GM19238 (cell line): ENCODE measurements around the gene CAV1.

Experiments
- DNase-seq: peaks from one replicate; pipeline ENCODE4 v3.0.0; 2011; ENCODE audit warnings: low spot score; ENCODE audit not compliant: insufficient read length

CAV1 gene

GRCh38 chr7:116557066-116557585, 32.3 kb downstream of the CAV1 start:
- DNase-seq = no peak

- DNase-seq = no peak
Measured at GRCh38 chr7:116557901-116558300, 33.1 kb downstream of the CAV1 start.

DNA sequence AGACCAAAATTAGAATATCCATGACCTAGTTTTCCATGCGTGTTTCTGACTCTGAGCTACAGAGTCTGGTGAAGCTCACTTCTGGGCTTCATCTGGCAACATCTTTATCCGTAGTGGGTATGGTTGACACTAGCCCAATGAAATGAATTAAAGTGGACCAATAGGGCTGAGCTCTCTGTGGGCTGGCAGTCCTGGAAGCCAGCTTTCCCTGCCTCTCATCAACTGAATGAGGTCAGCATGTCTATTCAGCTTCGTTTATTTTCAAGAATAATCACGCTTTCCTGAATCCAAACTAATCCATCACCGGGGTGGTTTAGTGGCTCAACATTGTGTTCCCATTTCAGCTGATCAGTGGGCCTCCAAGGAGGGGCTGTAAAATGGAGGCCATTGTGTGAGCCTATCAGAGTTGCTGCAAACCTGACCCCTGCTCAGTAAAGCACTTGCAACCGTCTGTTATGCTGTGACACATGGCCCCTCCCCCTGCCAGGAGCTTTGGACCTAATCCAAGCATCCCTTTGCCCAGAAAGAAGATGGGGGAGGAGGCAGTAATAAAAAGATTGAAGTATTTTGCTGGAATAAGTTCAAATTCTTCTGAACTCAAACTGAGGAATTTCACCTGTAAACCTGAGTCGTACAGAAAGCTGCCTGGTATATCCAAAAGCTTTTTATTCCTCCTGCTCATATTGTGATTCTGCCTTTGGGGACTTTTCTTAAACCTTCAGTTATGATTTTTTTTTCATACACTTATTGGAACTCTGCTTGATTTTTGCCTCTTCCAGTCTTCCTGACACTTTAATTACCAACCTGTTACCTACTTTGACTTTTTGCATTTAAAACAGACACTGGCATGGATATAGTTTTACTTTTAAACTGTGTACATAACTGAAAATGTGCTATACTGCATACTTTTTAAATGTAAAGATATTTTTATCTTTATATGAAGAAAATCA, 35.5 kb downstream of the CAV1 start:
- no peak for DNase-seq

DNA sequence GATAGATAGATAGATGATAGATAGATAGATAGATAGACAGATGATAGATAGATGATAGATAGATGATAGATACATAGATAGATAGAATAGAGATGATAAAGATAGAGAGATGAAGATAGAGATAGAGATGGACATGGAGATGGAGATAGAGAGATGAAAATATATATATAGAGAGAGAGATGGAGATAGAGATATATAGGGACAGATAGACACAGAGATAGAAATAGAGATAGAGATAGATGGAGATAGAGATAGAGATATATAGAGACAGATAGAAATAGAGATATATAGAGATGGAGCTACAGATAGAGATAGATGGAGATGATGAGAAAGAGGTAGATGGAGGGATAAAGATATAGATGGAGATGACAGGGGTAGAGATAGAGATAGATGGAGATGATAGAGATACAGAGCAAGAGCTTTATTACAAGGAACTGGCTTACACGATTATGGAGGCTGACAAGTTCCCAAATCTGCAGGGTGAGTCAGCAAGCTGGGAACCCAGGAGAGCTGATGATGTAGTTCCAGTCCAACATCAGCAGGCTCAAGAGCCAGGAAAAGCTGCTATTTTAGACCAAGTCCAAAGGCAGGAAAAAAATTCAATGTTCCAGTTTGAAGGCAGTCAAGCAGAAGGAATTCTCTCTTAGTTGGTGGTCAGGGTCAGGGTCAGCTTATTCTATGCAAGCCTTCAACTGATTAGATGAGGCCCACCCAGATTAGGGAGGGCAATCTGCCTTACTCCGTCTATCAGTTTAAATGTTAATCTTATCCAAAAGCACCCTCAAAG, 37.1 kb downstream of the CAV1 start:
- DNase-seq = no peak

DNA sequence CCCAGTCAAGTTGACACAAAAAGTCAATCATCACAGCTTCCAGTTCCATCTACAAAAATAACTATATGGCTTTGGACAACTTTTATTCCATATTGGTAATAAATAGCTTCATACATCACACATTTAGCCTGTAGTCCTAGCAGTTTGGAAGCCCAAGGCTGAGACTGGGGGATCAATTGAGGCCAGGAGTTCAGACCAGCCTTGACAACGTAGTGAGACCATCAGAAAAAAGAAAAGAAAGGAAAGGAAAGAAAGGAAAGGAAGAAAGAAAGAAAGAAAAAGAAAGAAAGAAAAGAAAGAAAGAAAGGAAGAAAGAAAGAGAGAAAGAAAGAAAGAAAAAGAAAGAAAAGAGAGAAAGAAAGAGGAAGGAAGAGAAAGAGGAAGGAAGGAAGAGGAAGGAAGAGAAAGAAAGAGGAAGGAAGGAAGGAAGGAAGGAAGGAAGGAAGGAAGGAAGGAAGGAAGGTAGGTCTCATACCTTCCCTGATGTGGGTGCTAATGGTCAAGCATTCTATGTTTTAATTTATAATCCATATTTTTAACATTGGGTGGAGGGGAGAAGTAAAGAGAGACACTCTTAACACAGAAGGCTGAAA, 37.8 kb downstream of the CAV1 start:
- DNase-seq = no peak

DNA sequence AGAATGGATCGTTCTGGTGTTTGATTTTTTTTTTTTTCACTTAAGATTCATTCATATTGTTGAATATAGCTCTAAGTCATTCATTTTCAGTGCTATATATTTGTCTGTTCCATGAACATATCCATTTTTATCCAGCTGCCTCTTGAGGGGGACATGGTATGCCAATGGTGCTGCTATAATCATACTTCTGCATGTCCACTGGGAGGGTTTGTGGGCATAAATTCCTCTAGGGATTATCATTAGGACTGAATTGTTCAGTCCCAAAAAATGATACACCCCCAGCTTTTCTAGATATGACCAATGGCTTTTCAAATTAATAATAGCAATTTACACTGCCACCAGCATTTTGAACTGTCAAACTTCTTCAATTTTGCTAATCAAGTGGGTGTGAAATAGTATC, 41.1 kb downstream of the CAV1 start:
- DNase-seq = no peak

DNA sequence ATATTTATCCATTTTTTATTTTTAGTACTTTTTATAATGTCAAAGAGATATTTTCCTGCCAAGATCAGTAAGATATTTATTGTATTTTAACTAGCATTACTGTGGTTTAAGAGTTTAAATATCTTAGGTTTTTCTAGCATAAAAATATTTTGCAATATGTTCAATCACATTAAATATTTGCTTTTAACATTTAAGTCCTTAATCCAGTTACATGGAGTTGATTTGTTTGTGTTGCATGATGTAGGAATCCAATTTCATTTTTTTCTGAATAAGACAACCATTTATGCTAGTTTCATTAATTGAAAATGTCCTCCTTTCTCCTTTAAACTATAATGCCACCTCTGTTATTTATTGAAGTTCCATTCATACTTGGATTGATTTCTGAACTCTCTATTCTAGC, 41.8 kb downstream of the CAV1 start:
- no peak for DNase-seq

DNA sequence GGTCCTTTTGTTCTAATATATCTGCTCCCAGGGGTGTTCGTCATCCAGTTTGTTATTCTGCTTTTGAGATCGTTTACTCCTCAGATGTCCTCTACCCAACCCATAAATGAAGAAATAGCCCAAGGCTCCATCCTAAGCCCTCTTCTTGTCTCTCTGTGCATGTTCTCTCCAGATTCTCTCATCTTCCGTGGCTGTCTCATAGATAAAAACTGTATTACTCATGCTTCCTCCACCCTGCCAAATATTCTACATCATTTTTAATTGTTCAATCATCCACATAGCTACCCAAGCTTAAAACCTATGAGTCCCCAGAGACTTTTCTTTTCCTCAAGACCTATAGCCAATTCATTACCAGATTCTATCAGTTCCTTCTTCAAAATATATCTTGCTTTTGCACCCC, 44.9 kb downstream of the CAV1 start:
- DNase-seq = no peak

- no peak for DNase-seq
Measured at GRCh38 chr7:116570306-116570705, 45.5 kb downstream of the CAV1 start.

GRCh38 chr7:116571037-116571436, 46.2 kb downstream of the CAV1 start:
- DNase-seq = no peak

- no peak for DNase-seq
Measured at GRCh38 chr7:116571552-116571951, 46.7 kb downstream of the CAV1 start.

GRCh38 chr7:116572036-116572435, 47.2 kb downstream of the CAV1 start:
- DNase-seq = no peak

DNA sequence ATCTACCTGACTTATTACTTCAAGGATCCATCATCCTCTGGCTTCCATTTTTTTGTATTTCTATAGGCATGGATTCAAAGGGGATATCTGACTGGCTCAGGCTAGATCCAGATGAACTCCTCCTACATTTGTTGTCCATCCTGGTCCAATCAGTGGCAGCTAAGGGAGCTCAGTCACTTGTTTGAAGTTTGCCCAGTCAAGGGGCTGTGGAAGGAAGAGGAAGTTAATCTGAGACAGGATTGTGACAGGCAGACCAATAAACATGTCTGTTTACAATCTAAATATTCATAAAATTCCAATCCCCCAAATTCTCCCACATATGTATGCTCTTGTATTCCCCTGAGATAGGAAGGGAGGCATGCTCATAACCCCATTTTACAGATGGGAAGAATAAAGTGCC, 48.7 kb downstream of the CAV1 start:
- no peak for DNase-seq

DNA sequence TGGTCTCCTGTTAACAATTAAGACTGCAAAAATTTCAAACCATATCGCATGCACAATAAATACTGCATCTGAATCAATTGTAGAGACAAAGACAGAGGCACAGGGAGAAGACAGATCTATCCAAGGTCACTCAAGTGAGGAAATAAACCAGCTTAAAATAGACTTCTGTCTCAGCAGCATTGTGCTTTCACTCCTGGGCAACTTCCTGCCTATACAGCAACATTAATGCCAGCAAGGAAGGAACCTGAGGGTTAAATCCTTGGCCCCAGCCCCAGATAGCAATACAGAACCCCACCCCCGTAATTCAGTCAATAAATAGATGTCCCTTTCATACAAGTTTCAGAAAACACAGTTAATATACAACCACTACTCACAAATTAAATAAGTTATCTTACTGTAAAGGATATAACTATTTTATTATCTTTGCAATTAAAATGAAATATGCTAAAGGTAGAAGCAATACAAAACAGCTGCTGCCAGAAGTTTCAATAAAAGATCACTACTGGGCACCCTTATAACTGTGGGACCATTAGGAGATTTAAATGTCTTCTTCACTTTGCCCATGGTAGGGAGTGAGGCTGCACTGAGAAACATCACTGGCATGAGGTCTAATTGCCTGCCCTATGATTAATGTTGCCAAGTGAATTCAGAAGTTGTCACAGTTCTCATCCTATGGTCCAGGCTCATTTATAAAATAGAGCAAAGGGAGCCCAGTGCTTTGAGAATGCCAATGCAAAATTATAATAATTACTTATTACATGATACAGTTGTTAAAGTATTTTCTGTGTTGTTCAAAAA, 49.4 kb downstream of the CAV1 start:
- no peak for DNase-seq

- DNase-seq = no peak
Measured at GRCh38 chr7:116575853-116576252, 51.0 kb downstream of the CAV1 start.

DNA sequence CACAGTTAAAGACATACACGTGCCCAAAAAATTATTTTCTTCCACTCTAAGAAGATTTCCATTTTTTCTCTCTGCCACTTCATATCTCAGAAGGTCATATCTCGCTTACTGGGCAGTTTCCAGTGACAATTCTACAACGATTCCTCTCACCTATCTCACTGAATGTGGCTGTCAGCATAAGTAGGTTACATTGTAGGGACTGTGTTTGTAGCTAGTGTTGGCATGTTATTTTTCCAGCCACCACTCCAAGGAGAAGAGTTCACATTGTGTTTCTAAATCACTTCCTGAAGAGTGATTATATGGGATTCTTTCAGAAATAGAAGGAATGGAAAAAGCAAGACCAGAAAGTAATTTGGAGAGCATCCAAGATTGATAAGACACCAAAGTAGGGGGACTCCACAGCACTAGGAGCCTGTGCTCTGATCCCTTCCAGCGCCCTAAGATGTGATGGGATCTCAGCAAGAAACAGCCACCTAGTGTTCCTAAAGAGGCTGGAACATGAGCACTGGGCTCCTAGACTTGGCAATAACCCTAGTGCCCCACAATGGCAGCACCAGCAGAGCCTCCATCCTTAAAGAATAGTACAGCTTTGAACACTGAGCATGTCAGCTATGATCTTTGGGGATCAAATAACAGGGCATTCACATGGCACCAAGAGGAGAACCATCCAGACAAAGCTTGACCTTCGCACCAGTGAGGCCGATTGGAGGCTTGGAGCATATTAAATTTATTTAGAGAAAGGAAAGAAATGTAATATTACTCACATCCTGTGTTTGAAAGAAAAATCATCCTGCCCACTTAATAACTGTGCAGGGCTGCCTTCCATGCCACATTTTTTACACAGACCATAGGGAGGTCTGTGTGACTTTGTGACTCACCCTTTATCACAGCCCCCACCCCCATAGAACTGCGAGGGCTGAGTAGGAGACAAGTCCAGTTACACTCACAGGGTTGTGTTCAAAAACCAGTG, 51.8 kb downstream of the CAV1 start:
- DNase-seq = no peak

GRCh38 chr7:116577320-116577871, 52.6 kb downstream of the CAV1 start:
- DNase-seq = no peak

- no peak for DNase-seq
Measured at GRCh38 chr7:116578526-116578925, 53.7 kb downstream of the CAV1 start.

DNA sequence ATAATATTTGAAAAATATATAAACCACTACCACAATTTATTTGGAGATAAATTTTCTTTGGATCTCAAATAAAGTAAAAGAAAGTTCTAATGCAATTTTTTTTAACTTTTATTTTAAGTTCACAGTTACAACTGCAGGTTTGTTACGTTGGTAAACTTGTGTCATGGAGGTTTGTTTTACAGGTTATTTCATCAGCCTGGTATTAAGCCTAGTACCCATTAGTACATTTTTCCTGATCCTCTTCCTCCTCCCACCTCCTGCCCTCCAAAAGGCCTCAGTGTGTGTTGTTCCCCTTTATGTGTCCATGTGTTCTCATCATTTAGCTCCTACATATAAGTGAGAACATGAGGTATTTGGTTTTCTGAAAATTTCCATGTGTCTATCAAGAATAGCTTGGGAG, 54.5 kb downstream of the CAV1 start:
- no peak for DNase-seq

GRCh38 chr7:116579835-116580234, 55.0 kb downstream of the CAV1 start:
- DNase-seq = no peak
